ENCODE measurements around the gene RNF32.
"Not testable (repeated sequence)": the region's sequence is repeated elsewhere in the genome, so short reads cannot be mapped to it uniquely, and the experiment has no call there.

Gene RNF32

DNA sequence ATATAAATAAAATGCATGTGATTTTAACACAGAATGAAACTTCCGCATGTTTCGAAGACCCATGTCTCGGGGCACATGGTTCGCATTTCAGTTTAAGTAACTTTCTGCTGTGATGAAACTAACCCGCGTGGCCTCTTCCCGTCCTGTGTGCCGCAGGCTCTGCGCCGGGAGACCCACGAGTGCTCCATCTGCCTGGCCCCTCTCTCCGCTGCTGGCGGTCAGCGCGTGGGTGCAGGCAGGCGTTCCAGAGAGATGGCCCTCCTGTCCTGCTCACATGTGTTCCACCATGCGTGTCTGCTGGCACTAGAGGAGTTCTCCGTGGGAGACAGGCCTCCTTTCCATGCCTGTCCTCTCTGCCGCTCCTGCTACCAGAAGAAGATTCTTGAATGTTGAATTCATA, 35.7 kb downstream of the RNF32 start:
- no peak for DNase-seq

DNA sequence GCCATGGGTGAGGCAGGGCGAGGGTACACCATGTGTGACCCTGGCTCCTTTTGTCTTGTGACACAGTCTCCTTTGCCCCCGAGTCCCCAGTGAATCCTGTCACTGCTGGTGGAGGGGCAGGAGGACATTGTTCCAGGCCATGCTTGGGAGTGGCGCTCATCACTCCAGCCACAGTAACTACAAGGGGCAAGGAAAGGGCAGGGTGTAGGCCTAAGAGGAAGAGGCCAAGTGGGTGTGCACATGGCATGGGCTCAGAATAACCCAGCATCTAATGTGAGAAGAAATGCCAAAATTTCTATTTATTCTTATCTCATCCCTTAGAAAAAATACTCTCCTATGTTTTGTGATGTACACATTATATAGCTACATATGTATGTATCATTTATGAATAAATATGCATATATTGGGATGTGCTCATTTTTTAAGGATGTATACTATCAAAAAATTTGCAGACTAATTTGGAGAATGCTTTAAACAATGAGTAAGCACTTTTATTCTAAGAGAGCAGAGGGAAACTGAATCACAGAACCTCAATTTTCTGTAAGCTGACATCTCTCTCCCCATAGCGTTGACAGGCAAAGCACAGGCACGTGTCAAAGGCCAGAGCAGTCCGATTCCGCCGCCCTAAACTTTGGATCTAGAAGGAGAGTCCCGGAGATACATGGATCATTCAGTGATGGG, 36.9 kb downstream of the RNF32 start:
- no peak for DNase-seq

DNA sequence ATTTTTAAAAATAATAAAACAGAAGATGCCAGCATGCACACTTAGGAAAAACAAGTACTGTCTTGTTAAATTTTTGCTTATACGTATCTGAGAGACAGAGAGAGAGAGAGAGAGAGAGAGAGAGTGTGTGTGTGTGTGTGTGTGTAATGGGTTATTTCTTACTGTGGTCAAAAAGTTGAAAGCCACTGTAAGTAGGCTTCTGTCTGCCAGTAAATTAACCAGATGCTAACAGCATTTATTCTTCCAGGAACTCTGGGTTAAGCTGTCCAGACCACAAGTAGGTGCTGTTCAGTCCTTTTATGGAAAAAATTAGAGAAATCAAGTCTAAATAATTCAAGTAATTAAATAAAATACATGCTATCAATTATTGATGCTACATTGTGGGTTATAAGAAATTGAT, 39.7 kb downstream of the RNF32 start:
- no peak for DNase-seq

DNA sequence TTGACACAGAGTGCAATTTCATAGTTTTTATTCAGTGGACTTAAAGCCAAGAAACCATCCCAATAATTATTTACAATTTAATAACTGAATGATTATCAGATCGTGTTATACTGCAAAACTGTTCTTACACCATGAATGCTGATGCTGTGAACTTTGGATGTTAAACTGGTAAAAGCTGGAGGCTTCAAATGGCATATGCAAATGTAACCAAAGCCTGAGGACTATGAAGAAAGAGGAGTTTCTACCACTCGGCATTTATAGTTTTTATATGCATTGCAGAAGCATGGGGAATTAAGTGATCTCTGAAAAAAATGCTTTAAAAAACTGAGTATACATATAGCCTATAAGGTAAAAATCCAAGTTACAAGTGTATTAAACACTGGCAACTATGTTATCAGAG, 42.4 kb downstream of the RNF32 start:
- no peak for DNase-seq

DNA sequence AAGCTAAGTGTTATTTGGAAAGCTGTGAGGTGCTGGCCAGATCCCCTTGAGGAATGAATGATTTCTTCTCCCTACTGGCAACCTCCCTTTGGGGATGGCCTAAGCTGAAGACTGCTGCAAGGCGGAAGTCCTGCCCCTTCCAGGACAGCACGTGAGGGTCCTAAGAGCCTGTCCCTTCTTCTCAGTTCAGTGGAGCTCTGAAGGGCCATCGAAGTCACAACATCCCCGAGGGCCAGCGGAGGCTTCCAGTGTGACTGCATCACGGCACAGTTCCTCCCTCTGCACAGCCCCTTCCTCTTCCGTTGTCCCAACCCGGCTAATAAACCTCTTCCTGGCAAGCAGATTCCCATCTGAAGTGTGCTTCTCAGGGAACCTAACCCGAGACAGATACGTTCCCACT, 43.7 kb downstream of the RNF32 start:
- DNase-seq = no peak

DNA sequence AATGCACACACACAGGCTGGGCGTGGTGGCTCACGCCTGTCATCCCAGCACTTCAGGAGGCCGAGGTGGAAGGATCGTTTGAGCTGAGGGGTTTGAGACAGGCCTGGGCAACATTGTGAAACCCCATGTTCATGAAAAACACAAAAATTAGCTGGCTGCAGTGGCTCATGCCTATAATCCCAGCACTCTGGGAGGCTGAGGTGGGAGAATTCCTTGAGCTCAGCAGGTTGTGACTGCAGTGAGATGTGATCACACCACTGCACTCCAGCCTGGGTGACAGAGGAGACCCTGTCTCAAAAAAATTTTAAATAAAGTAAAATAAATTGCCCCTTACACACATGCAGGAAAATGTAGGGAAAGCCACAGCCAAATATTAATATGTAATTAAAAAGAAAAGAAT, 44.1 kb downstream of the RNF32 start:
- DNase-seq = no peak

DNA sequence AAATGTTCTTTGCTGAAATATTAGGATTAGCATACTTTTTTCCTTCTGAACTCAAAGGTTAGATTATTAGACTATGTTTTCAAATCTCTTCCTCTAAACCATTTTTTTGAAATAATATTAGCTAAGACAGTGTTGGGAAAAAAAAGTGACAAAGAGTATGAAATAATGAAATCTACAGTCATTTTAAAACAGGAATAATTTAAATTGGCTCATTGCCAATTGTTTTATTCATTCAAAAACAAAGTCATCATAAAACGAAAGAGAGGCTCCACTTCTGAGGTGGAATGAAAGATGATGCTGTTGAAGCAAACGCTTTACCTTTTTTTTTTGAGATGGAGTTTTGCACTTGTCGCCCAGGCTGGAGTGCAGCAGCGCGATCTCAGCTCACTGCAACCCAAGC, 51.2 kb downstream of the RNF32 start:
- DNase-seq = no peak

DNA sequence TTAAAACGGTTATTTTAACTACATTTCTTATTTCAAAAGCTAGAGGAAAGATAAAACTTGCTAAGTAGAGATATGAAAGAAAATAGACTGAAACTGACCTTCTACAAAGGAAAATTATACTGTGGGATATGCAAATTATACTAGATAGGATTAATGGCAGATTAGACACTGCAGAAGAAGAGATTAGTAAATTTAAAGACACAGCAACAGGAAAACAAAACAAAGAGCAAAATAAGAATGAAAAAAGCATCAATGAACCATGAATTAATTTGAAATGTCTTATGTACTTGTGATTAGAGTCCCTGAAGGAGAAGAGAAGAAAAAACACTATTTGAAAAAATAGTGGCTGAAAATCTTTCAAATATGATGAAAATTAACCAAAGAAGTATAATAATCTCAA, 52.3 kb downstream of the RNF32 start:
- no peak for DNase-seq

DNA sequence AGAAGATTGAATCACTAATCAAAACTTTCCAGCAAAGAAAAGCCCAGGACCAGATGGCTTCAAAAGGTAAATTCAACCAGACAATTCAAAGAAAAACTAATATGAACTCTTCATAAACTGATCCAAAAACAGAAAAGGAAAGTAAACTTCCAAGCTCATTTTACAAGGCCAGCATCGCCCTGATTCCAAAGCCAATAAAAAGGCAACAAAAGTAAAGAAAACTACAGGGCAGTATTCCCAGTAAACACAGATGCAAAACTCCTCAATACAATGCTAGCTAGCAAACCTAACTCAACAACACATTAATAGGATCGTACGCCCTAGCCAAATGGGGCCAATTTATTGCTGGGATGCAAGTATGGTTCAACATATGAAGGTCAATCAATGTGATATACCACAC, 53.1 kb downstream of the RNF32 start:
- DNase-seq = no peak

DNA sequence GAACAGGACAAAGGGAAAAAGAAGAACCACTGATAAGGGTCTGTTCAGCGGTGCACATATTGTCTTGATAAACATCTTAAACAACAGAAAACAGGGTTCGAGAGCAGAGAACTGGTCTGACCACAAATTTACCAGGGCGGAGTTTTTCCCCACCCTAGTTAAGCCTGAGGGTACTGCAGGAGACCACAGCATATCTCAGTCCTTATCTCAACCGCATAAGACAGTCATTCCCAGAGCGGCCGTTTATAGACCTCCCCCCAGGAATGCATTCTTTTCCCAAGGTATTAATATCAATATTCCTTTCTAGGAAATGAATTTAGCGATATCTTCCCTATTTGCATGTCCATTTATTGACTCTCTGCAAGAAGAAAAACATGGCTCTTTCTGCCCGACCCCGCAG, 56.7 kb downstream of the RNF32 start:
- not testable (repeated sequence) for DNase-seq

DNA sequence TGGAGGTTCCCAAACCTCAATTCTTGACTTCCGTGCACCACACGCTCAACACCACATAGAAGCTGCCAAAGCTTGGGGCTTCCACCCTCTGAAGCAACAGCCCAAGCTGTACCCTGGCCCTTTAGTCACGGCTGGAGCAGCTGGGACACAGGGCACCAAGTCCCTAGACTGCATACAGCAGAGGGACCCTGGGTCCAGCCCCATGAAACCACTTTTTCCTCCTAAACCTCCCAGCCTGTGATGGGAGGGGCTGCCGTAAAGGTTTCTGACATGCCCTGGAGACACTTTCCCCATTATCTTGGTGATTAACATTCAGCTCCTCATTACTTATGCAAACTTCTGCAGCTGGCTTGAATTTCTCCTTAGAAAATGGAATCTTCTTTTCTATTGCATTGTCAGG, 57.9 kb downstream of the RNF32 start:
- DNase-seq = not testable (repeated sequence)

DNA sequence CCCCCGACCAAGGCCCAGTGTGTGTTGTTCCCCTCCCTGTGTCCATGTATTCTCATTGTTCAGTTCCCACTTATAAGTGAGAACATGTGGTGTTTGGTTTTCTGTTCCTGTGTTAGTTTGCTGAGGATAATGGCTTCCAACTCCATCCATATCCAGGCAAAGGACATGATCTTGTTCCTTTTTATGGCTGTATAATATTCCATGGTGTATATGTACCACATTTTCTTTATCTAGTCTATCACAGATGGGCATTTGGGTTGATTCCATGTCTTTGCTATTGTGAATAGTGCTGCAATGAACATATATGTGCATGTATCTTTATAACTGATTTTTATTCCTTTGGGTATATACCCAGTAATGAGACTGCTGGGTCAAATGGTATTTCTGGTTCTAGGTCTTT, 61.2 kb downstream of the RNF32 start:
- not testable (repeated sequence) for DNase-seq

DNA sequence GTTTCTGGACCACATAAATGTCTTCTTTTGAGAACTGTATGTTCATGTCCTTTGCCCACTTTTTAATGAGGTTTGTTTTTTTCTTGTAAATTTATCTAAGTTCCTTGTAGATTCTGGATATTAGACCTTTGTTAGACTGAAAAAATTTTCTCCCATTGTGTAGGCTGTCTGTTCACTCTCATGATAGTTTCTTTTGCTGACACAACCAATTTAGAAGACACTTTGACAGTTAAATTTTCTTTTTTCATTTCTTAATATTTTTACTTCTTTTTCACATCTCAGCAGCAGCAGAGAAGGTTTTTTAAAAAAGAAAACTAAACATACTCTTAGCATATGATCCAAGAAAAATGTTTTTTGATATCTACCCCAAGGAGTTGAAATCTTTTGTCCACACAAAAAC, 61.8 kb downstream of the RNF32 start:
- DNase-seq = no peak

DNA sequence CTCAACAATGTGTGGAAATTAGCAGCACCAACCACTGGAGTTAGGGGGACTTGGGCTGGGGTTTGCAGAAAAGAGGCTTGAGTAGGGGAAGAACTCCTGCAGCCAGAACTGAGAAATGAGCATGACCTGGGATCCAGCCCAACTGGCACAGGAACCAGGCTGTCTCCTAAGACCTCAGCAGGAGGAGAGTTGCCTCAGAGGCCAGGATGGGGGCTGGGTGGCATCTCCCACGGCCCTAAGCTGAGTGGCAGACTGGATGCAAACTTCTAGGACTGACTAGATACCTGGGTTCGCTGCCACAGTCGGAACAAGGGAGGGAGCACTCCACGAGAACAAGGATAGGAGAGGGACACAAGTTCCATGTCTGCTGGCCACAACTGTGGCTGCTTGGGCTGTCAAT, 62.6 kb downstream of the RNF32 start:
- DNase-seq = no peak

DNA sequence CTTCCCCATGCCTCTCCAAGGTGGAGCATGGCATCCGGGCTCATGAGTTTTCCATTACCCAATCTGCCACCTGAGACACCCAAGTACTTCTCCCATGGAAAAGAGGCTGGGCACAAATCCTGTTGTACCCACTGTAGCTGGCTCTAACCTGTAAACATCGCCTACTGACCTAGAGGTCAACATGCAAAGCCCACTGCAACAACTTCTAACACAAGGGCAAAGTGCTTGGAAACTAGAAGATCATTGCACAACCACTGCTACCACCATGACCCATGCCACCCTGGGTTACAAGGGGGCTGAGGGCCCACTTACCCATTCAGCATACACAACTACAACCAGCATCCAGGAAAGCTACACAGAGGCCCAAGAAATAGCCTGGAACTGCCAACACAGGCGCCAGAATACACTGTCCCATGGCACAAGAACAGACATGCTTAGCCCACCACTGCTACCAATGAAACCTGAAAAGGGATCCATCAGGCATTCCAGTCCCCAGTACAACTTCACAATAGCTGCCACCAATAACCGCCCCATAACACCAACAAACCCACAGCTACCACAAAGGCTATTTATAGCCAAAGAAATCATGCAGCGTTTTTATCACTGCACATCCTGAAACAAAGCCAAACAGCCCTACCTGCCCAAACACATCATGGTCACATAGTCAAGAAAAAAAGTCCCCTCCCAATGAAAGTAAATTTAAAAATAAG, 63.4 kb downstream of the RNF32 start:
- DNase-seq = no peak

DNA sequence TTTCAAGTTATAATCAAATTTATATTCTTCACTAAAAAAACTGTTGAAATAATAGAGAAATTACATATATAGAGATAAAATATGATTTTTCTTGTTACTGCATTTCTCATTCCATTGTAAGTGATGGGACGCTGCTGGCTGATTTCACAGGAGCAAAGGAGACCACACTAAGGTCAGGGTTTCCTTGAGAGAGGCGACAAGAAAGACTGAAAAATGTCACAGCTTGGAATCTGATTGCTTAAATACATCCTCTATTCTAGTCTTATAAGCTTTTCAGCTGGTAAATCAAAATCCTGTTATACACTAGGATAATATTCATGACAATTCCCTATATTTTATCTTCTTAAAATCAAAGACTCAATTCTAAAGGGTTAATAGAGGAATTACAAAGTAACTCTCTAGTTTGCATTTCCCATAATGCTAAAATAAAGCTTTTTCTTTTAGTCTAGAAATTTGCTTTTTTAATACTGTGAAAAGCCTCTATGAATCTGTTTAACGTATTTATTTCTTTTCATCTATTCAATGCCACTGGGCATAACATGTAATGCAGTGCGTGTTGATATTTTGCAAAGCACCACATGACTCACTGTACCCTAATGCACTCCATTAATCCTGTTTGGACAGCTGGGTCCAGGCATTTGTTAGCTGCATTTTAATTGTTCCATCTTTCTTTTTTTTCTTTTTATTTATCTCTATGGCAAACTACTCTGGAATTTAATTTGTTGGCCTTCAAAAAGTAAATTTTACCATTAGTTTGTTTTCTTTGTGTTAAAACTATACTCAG, 81.7 kb downstream of the RNF32 start:
- peak; percentile 62 for DNase-seq

DNA sequence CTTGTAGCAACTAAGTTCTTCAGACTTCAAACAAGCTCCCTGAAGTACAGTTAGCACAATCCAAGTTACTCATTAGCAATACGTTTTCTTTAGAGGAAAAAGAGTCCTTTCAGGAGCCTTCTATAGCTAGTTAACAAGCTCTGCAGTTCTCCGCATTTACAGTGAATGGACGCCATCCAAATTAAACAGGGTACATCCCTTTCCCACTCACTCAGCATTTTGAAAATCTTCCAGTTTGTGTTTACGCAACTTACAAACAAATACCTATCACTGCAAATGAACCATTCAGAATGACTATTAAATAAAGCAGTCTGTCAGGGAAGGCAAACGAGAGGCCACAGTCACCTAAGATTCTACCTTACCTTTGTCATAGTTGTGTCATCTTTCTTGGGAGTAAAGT, 84.5 kb downstream of the RNF32 start:
- peak; percentile 36 for DNase-seq

DNA sequence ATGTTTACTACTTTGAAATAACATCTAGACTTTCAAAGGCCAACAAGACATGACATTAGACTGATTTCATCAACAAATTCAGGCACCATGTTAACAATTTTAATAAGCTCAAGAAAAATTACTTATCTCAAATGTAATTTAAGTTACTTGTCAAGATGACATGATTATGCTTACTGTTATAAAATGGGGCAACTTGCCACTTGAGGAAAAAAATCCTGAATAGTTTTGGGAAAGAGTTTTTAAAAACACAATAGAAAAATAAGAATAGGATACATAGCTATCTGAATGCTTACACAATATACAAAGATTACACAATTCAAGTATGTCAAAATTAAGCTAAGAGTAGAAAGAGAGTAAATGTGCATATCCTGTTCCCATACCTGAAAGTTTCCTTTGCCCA, 85.4 kb downstream of the RNF32 start:
- no peak for DNase-seq

All from NCI-H774 (cell line).